Heart left ventricle (tissue), 13 donors: ENCODE measurements around the gene ACP2.

Experiments used
- POLR2A ChIP-seq, 2 donors: fragments of 450-650 bp; IDR thresholded peaks; one replicate each; pipeline ENCODE4 v1.6.1; 2017; ENCODE audit warnings: antibody characterized with exemption in 2 of 2, mild to moderate bottlenecking in 2 of 2, moderate library complexity in 2 of 2
- TF ChIP-seq, protein P1 (sequence below), 12 donors: fragments of 200-600 bp; sonication (generic) in 4 of 12; IDR thresholded peaks; one replicate each; pipeline versions ENCODE4 v1.5.0 to v1.8.0; 2018 to 2022; ENCODE audit warnings: antibody characterized with exemption in 12 of 12, mild to moderate bottlenecking in 5 of 12
- donor health status: ischemic (EF 13 %, LVEDD 7.1; RV severe dilation, severe dysfunction).
- donor health status: DM: no; HTN: yes; CAD: no.
- donor health status: DM: no; HTN: no; CAD: no.
- donor health status: ischemic (EF 25% LVEDD 6.9; RV normal size, moderate dysfunction).
- donor health status: ischemic (EF 25% LVEDD 5.7; RV mildly dilated, moderate dysfunction).
- donor health status: ischemic (EF 35%, LVEDD 5.7; RV mildly dilated, moderate dysfunction).
- donor health status: nonischemic (EF 11% LVEDD 7.7; RV severe dilation, severe dysfunction).
- donor health status: DM: yes; HTN: yes; CAD: no.
- donor health status: PGD.
- donor health status: ischemic (EF 29% LVEDD 5.4; RV normal size, mild dysfunction).
- donor health status: nonischemic (EF 23%, LVEDD 6.1; RV moderate dilation, normal function).

DNA sequence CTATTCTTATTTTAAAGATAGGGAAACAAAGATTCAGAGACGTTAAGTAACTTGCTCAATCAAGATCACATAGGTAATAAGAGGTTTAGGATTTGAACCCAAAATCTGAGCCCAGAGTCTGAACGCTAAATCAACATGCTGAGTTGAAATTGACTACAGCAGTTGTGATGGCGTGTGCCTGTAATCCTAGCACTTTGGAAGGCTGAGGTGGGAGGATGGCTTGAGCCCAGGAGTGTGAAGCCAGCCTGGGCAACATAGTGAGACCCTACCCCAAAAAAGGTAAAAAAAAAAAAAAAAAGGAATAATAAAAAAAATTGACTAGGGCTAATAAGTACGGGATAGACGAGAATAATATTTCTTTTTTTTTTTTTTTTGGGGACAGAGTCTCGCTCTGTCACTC is 7.8 kb upstream of the ACP2 start:
- TF ChIP-seq, protein P1, sequence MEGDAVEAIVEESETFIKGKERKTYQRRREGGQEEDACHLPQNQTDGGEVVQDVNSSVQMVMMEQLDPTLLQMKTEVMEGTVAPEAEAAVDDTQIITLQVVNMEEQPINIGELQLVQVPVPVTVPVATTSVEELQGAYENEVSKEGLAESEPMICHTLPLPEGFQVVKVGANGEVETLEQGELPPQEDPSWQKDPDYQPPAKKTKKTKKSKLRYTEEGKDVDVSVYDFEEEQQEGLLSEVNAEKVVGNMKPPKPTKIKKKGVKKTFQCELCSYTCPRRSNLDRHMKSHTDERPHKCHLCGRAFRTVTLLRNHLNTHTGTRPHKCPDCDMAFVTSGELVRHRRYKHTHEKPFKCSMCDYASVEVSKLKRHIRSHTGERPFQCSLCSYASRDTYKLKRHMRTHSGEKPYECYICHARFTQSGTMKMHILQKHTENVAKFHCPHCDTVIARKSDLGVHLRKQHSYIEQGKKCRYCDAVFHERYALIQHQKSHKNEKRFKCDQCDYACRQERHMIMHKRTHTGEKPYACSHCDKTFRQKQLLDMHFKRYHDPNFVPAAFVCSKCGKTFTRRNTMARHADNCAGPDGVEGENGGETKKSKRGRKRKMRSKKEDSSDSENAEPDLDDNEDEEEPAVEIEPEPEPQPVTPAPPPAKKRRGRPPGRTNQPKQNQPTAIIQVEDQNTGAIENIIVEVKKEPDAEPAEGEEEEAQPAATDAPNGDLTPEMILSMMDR (IDR thresholded peaks at IDR 0.05) = no peak
- TF ChIP-seq POLR2A (IDR thresholded peaks at IDR 0.05) = no peak
